Dermis blood vessel endothelial cell (primary cell): Measurements from ENCODE around the gene CYB5R3. TPM values are rescaled to one million over a fixed set of nuclear protein-coding genes. Genes with fewer than 3 reads are reported as not detected.
A peak's percentile ranks its signal among the peaks of the same experiment; 100 is the strongest.
"Not testable (repeated sequence)": the region's sequence is repeated elsewhere in the genome, so short reads cannot be mapped to it uniquely, and the experiment has no call there.

Source experiments
- DNase-seq: peaks from one replicate; pipeline ENCODE4 v3.0.0; 2010
- total RNA-seq: library from RNA; depleted of rRNA; stranded (reverse); fragments of >200 nt; gene quantifications from 2 replicates; pipeline ENCODE4 v1.2.3, GENCODE V29; 2014

CYB5R3 gene
- total RNA-seq, 1 donor from 2014 or later: 139 TPM

GRCh38 chr22:42623301-42623751 lies 25.9 kb downstream of the CYB5R3 start:
- no peak for DNase-seq

DNA sequence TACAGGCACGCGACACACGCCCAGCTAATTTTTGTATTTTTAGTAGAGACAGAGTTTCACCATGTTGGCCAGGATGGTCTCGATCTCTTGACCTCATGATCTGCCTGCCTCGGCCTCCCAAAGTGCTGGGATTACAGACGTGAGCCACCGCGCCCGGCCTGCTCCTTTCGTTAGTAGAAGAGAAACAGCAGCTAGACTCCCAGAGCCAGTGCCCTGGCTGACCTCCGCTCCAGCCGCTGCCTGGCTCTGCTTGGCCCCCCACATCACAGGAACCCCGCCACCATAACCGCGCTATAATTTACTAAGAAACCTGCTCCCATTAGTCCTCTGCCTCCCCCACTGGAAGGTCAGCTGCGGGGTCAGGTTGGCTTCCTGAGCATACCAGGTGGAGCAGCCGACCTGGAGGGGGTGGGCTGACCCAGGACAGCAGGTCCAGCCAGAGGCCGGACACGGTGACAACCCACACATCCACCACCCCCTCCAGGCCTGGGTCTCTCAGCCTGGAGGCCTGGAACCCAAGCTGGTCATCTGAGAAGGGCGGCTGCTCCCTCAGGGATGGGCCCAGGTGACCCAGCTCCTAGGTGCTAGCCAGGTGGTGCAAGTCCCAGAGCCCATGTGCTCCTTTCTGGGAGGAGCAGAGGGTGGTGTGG lies 27.0 kb downstream of the CYB5R3 start:
- DNase-seq: no peak

DNA sequence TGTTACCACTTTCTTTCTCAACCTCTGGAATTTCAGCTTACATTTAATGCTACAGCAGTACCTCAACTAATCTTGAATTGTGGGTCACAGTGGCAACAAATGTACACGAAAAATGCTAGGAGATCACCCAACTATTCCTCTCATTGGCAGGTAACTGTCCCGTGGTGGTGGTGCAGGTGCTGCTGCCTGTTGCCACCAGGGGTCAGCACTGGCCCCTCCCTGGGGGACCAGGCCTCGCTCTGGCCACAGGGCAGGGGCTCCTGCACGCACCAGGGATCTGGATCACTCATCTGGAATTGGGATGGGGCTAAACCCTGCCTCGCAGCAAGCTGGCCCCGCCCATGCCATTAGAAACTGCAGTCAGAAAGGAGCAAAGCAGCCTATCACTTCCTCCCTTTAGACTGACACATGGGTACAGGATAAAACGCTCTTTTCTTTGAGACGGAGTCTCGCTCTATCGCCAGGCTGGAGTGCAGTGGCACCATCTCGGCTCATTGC lies 27.6 kb downstream of the CYB5R3 start:
- peak; percentile 83 for DNase-seq

DNA sequence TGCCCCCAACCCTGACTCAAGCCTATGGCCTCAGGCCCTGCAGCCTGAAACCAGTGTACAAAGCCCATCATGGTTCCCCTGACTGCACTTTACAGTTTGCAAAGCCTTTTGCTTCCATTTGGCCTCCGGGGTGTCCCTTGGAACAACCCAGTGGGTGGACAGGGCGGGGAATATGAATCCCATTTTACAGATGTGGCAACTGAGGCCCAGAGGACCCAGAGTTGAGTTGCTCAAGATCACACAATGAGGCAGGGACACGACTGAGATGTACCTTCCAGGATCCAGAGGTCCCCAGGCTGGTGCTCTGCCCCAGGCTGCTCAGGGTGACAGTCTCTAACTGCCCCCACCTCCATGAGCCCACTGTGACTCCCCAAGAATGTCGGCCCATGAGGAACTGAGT lies 29.1 kb downstream of the CYB5R3 start:
- DNase-seq: no peak

GRCh38 chr22:42619261-42620063 lies 29.7 kb downstream of the CYB5R3 start:
- DNase-seq: no peak

- no peak for DNase-seq
Observed at GRCh38 chr22:42617155-42617983, 31.8 kb downstream of the CYB5R3 start.

GRCh38 chr22:42615860-42616175 lies 33.4 kb downstream of the CYB5R3 start:
- not testable (repeated sequence) for DNase-seq

DNA sequence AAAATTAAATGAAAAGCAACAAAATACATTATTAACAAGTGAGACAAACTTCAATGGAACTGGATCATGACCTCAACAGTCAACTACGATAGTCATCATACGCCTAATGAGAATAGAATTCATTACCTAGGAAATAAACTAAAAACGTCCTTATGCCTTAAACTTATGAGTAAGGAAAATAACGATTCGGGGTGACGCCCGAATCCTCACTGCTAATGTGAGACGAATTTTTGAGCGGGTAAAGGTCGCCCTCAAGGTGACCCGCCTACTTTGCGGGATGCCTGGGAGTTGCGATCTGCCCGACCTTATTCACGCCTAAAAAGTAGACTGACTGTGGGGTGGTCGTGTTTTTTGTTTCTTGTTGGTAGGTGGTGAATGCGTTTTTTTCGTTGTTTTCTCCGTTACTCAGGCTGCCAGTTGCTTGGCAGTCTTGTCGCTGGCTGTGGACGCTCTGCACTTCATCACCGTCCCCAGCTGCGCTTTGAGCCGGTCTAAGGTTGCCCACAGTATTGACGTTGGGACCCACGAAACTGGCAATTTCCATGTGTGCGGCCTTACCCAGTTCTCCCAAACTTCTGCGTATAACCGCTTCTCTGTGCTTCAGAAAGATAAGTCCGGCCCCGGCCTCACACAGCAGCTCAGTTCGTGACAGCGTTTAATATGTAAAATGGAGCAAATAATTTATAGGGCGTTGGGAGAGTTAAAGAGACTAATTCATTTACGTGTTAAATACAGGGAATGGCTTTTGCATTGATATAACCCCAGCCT lies 33.9 kb downstream of the CYB5R3 start:
- peak; percentile 98 for DNase-seq

- DNase-seq: peak; percentile 99
Observed at GRCh38 chr22:42614312-42615091, 34.7 kb downstream of the CYB5R3 start, which contains the start of gene POLDIP3. Gene POLDIP3, minus strand, starts transcription at chr22:42614883. Its CDS starts 26 bp downstream, at chr22:42614857.

DNA sequence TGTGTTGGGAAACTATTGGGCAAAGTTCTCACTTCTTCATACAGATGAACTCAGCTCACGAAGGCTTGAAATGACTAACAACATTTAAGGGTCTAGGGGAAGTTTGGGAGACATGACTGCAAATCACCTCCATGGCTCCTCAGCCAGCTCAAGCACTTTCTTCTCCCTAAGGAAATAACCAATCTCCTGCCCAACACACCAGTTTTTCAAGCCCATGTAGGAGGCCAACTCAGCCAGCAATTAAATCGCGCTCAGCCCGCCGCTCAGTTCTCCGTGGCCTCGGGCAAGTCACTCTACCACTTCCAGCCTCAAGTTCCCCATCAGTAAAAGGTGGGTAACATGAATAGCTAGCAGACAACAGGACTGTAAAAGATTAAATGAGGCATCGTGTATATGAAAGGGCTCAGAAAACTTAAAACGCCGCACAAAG lies 35.3 kb downstream of the CYB5R3 start:
- DNase-seq: peak; percentile 51

GRCh38 chr22:42612336-42612735 lies 36.9 kb downstream of the CYB5R3 start:
- no peak for DNase-seq

DNA sequence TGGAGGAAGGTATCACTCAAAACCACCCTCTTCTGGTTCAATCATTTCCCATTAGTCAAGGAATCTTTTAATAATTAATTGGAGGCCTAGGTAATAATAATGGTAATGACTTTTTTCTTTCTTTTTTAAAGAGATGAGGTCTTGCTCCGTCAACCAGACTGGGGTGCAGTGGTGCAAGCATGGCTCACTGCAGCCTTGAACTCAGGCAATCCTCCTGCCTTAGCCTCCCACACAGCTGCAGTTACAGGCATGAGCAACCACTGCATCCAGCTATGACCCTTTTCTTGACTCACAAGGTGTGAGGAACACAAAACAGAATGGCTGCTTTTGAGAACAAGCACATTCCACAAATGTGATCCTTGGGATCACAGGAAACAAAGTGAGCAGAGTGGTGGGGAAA lies 38.1 kb downstream of the CYB5R3 start:
- no peak for DNase-seq

DNA sequence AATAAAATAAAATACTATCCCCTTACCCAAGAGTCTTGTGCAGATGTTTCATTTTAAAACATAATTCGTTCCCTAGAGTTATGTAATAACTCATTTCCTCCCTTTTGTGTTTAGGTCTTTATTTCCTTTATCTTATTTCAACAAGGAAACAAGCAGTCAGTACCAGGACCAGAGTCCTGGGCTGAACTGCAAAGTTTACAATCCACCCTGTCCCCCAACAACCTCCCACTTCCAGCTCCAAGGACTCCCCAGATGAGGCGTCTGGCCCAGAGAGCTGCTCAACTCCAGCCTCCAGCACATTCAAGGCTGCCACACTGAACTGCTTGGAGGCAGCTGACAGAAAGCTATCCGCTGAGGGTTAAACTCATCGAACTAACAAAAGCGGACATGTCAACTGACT lies 39.0 kb downstream of the CYB5R3 start:
- DNase-seq: no peak

GRCh38 chr22:42608823-42609361 lies 40.3 kb downstream of the CYB5R3 start:
- peak; percentile 72 for DNase-seq

DNA sequence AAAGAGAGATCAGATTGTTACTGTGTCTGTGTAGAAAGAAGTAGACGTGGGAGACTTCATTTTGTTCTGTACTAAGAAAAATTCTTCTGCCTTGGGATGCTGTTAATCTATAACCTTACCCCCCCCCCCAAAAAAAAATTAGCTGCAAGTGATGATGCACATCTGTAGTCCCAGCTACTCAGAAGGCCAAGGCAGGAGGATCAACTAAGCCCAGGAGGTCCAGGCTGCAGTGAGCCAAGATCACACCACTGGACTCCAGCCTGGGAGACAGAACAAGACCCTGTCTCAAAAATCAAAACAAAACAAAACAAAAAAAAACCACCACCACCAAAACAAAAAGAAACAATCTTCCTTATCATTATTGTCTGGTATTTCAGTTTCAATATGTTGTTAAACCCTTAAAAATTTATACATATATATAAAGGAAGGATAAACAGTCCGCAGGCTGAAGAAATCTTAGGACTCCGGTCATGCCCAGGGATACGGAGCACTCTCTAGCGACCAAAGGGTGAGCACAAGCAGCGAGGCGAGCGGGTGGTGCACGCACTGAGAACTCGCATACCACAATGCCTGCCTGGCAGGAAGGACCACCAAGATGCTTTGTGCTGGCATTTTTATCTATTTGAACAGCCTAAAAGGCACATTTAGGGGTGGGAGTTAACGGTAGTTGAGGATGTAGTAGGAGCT lies 40.9 kb downstream of the CYB5R3 start:
- no peak for DNase-seq

DNA sequence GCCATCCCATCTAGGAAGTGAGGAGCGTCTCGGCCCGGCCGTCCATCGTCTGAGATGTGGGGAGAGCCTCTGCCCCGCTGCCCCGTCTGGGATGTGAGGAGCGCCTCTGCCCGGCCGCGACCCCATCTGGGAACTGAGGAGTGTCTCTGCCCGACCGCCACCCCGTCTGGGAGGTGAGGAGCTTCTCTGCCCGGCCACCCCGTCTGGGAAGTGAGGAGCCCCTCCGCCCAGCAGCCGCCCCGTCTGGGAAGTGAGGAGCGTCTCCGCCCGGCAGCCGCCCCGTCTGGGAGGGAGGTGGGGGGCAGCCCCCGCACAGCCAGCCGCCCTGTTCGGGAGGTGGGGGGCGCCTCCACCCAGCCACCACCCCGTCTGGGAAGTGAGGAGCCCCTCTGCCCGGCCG lies 41.6 kb downstream of the CYB5R3 start:
- not testable (repeated sequence) for DNase-seq

DNA sequence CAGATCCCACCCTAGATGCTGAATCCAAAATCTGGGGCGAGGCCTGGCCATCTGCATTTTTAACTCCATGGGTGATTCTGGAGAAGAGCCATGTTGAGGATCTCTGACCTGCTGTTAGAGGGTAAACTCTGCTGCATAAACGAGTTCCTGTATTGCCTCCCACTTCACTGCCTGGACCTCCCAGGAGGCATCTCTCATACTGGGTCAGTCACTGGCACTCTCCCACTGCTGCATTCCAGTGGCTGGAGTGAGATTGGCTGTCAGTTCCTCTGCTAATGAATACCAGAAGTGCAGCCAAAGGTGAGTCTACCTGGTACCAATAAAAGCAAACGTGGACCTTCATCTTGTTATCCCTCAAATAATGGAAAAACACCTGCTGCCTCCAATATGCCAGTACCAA lies 44.8 kb downstream of the CYB5R3 start:
- no peak for DNase-seq

DNA sequence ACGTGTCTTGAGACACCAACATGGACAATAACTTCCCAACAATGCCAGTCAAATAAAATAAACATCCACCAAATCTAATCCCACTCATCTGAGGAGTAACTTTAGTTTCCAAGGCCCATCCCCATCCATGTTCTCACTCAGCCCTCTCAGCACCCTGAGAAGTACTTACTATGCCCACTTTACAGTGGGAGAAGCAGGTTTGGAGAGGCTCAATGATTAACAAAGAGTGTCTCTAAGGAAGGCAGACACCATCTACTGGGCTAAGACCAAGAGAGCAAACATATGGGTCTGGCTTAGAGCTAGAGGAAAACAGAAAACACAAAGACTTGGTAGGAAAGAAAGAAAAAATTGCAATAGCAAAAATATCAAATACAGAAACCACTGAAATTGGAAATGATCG lies 45.8 kb downstream of the CYB5R3 start:
- DNase-seq: no peak

GRCh38 chr22:42602470-42602869 lies 46.7 kb downstream of the CYB5R3 start:
- DNase-seq: no peak

GRCh38 chr22:42601879-42602465 lies 47.2 kb downstream of the CYB5R3 start:
- DNase-seq: no peak
